Liver (tissue), 9 donors: Measurements from ENCODE around the gene ZBP1. TPM values are rescaled to one million over a fixed set of nuclear protein-coding genes. Genes with fewer than 3 reads are reported as not detected.
A peak's percentile ranks its signal among the peaks of the same experiment; 100 is the strongest.

Experiments used
- DNase-seq: peaks from one replicate; pipeline ENCODE4 v3.0.0-alpha.2; 2017; ENCODE audit warnings: low spot score
- H3K27ac ChIP-seq, 2 donors: one replicate each; pipeline ENCODE4 v1.7.0; 2013; ENCODE audit warnings: inconsistent platforms in 2 of 2, low read length in 2 of 2, control low read depth in 1 of 2, low read depth in 1 of 2, mild to moderate bottlenecking in 1 of 2
- H3K27me3 ChIP-seq, 4 donors: one replicate each; pipeline versions ENCODE4 v1.6.1 to v1.7.0; 2013; ENCODE audit warnings: low read length in 3 of 4, inconsistent platforms in 1 of 4, mild to moderate bottlenecking in 1 of 4, moderate library complexity in 1 of 4; ENCODE audit not compliant: control insufficient read depth in 4 of 4, insufficient read depth in 4 of 4
- H3K36me3 ChIP-seq, 4 donors: one replicate each; pipeline versions ENCODE4 v1.6.1 to v1.7.0; 2013; ENCODE audit warnings: low read length in 3 of 4, mild to moderate bottlenecking in 3 of 4, low read depth in 1 of 4, moderate library complexity in 1 of 4; ENCODE audit not compliant: control insufficient read depth in 4 of 4, insufficient read depth in 3 of 4
- H3K4me1 ChIP-seq, 4 donors: one replicate each; pipeline versions ENCODE4 v1.6.1 to v1.7.0; 2013; ENCODE audit warnings: low read length in 3 of 4, mild to moderate bottlenecking in 3 of 4, moderate library complexity in 1 of 4; ENCODE audit not compliant: control insufficient read depth in 4 of 4, insufficient read depth in 4 of 4
- H3K4me3 ChIP-seq, 3 donors: one replicate each; pipeline versions ENCODE4 v1.6.1 to v1.7.0; 2013; ENCODE audit warnings: low read length in 3 of 3, control low read depth in 1 of 3, low read depth in 1 of 3, mild to moderate bottlenecking in 1 of 3
- H3K9ac ChIP-seq, 2 donors: one replicate each; pipeline ENCODE4 v1.7.0; 2013; ENCODE audit warnings: low read length in 2 of 2, mild to moderate bottlenecking in 2 of 2, moderate library complexity in 2 of 2, control low read depth in 1 of 2, low read depth in 1 of 2
- H3K9me3 ChIP-seq, 4 donors: one replicate each; pipeline versions ENCODE4 v1.6.1 to v1.7.0; 2013; ENCODE audit warnings: low read length in 3 of 4; ENCODE audit not compliant: control insufficient read depth in 4 of 4
- ATF3 ChIP-seq: IDR thresholded peaks from 2 replicates; pipeline ENCODE4 v1.6.1; 2016; ENCODE audit warnings: antibody characterized with exemption
- CTCF ChIP-seq: fragments of 150-350 bp; IDR thresholded peaks from 2 replicates; pipeline ENCODE4 v1.5.1; 2017; ENCODE audit warnings: improper control_type of control experiment, low read depth, low read length; ENCODE audit not compliant: missing input control
- EGR1 ChIP-seq, 2 donors: IDR thresholded peaks; 2 replicates each; pipeline ENCODE4 v1.6.1; 2016 to 2018; ENCODE audit warnings: antibody characterized with exemption in 2 of 2, low read depth in 2 of 2
- FOXA2 ChIP-seq: IDR thresholded peaks from 2 replicates; pipeline ENCODE4 v1.6.1; 2016; ENCODE audit warnings: antibody characterized with exemption
- GABPA ChIP-seq, 2 donors: IDR thresholded peaks in 1 of 2; conservative IDR thresholded peaks in 1 of 2; 2 replicates each; pipeline ENCODE4 v1.6.1; 2016; ENCODE audit warnings: antibody characterized with exemption in 2 of 2, mild to moderate bottlenecking in 1 of 2, moderate library complexity in 1 of 2
- HNF4G ChIP-seq: IDR thresholded peaks from 2 replicates; pipeline ENCODE4 v1.6.1; 2016; ENCODE audit warnings: antibody characterized with exemption
- JUND ChIP-seq, 2 donors: IDR thresholded peaks; 2 replicates each; pipeline ENCODE4 v1.6.1; 2016; ENCODE audit warnings: antibody characterized with exemption in 2 of 2
- MAX ChIP-seq: IDR thresholded peaks from 2 replicates; pipeline ENCODE4 v1.6.1; 2016; ENCODE audit warnings: antibody characterized with exemption
- NR2F2 ChIP-seq: IDR thresholded peaks from 2 replicates; pipeline ENCODE4 v1.6.1; 2016; ENCODE audit warnings: antibody characterized with exemption
- RAD21 ChIP-seq, 2 donors: IDR thresholded peaks; 2 replicates each; pipeline ENCODE4 v1.6.1; 2016; ENCODE audit warnings: antibody characterized with exemption in 2 of 2, mild to moderate bottlenecking in 2 of 2
- REST ChIP-seq: IDR thresholded peaks from 2 replicates; pipeline ENCODE4 v1.6.1; 2016; ENCODE audit warnings: antibody characterized with exemption, mild to moderate bottlenecking
- RXRA ChIP-seq, 2 donors: IDR thresholded peaks; 2 replicates each; pipeline ENCODE4 v1.6.1; 2017 to 2018; ENCODE audit warnings: antibody characterized with exemption in 2 of 2, mild to moderate bottlenecking in 1 of 2
- SP1 ChIP-seq: IDR thresholded peaks from 2 replicates; pipeline ENCODE4 v1.6.1; 2018; ENCODE audit warnings: antibody characterized with exemption, mild to moderate bottlenecking
- TAF1 ChIP-seq: conservative IDR thresholded peaks from 2 replicates; pipeline ENCODE4 v1.6.1; 2016; ENCODE audit warnings: antibody characterized with exemption, mild to moderate bottlenecking
- YY1 ChIP-seq: IDR thresholded peaks from 2 replicates; pipeline ENCODE4 v1.6.1; 2016; ENCODE audit warnings: antibody characterized with exemption, mild to moderate bottlenecking
- WGBS: extraction: QIAGEN DNeasy Blood & Tissue Kit; methylation state at CpG from one replicate; pipeline ENCODE4 v1.1.7; 2013; 5-methylcytosine and 5-hydroxymethylcytosine counted together
- polyA plus RNA-seq, 2 donors: library from polyadenylated mRNA; stranded (reverse) in 1 of 2; unstranded in 1 of 2; fragments of 200-250 nt in 1 of 2; fragments of >200 nt in 1 of 2; fragmentation: Nextera tagmentation in 1 of 2; extraction: Ambion mirVana in 1 of 2; gene quantifications; one replicate each; pipeline versions ENCODE4 v1.2.1 to v1.2.3, GENCODE V29; 2013 to 2015
- total RNA-seq, 2 donors: library from RNA; depleted of rRNA; stranded (reverse); fragments of >200 nt; gene quantifications; one replicate each; pipeline ENCODE4 v1.2.3, GENCODE V29; 2014
- TF ChIP-seq, protein P1 (sequence below): IDR thresholded peaks from 2 replicates; pipeline ENCODE4 v1.6.1; 2016; ENCODE audit warnings: antibody characterized with exemption
- donor health status: healthy.
- donor health status: healthy.
- donor health status: healthy.
- donor health status: healthy.
- donor health status: healthy.

ZBP1 gene
- total and polyA plus RNA-seq, 4 donors, result 0.06 to 0.42 (median 0.13) TPM

- H3K4me3 ChIP-seq, result no peak overlapping the region
- no peaks in the 10 kb centered on the region for H3K27me3 ChIP-seq
- H3K9ac ChIP-seq, result no peak overlapping the region
- no peak for DNase-seq
- no peak for TF ChIP-seq JUND (IDR thresholded peaks at IDR 0.05)
- no peak for TF ChIP-seq SP1
- no peak for TF ChIP-seq YY1
- WGBS, result 90% methylated on average over 3 of the region's 3 CpGs
- peaks cover 0 to 2% (median 0%) of the 10 kb centered on the region in 4 donors for H3K4me1 ChIP-seq
- peaks cover 0 to 12% (median 7%) of the 10 kb centered on the region in 4 donors for H3K9me3 ChIP-seq
- H3K36me3 ChIP-seq, result no peaks in the 10 kb centered on the region
- H3K27ac ChIP-seq, result no peak overlapping the region
Measured at GRCh38 chr20:57624124-57624523, 3.9 kb upstream of the ZBP1 start.

- Histone ChIP-seq H3K4me3 (no peak overlapping the region), H3K9me3 (peaks cover 0 to 12% (median 7%) of the 10 kb centered on the region in 4 donors), H3K36me3 (no peaks in the 10 kb centered on the region), H3K9ac (no peak overlapping the region), H3K27ac (no peak overlapping the region), H3K4me1 (peaks cover 0 to 2% (median 0%) of the 10 kb centered on the region in 4 donors), H3K27me3 (no peaks in the 10 kb centered on the region)
- TF ChIP-seq ATF3 (no peak), RAD21 (IDR thresholded peaks at IDR 0.05) (peak; percentile 77 to 80), YY1 (no peak), TAF1 (no peak), CTCF (peak; percentile 77)
- DNase-seq, result peak; percentile 45
- WGBS, result 46% methylated on average over 14 of the region's 14 CpGs
Measured at GRCh38 chr20:57622579-57623381, 2.6 kb upstream of the ZBP1 start.

- Histone ChIP-seq H3K36me3 (no peaks in the 10 kb centered on the region), H3K27me3 (no peaks in the 10 kb centered on the region), H3K4me1 (no peaks in the 10 kb centered on the region), H3K4me3 (no peak overlapping the region), H3K27ac (no peak overlapping the region), H3K9ac (no peak overlapping the region), H3K9me3 (peaks cover 0 to 12% (median 7%) of the 10 kb centered on the region in 4 donors)
- 64% methylated on average over 7 of the region's 7 CpGs for WGBS
- no peak for DNase-seq
- no peak for TF ChIP-seq NR2F2
- TF ChIP-seq RXRA (IDR thresholded peaks at IDR 0.05), result no peak
- TF ChIP-seq FOXA2, result no peak
- TF ChIP-seq REST, result no peak
- TF ChIP-seq CTCF, result no peak
- no peak for TF ChIP-seq YY1
- no peak for TF ChIP-seq GABPA (IDR thresholded peaks at IDR 0.05 in 1 of 2, conservative IDR thresholded peaks at IDR 0.05 in 1 of 2)
- TF ChIP-seq, protein P1, sequence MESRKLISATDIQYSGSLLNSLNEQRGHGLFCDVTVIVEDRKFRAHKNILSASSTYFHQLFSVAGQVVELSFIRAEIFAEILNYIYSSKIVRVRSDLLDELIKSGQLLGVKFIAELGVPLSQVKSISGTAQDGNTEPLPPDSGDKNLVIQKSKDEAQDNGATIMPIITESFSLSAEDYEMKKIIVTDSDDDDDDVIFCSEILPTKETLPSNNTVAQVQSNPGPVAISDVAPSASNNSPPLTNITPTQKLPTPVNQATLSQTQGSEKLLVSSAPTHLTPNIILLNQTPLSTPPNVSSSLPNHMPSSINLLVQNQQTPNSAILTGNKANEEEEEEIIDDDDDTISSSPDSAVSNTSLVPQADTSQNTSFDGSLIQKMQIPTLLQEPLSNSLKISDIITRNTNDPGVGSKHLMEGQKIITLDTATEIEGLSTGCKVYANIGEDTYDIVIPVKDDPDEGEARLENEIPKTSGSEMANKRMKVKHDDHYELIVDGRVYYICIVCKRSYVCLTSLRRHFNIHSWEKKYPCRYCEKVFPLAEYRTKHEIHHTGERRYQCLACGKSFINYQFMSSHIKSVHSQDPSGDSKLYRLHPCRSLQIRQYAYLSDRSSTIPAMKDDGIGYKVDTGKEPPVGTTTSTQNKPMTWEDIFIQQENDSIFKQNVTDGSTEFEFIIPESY, result no peak
- TF ChIP-seq SP1, result no peak
- TF ChIP-seq JUND (IDR thresholded peaks at IDR 0.05), result no peak
- no peak for TF ChIP-seq ATF3
- no peak for TF ChIP-seq TAF1
- no peak for TF ChIP-seq MAX
- TF ChIP-seq HNF4G, result no peak
- TF ChIP-seq EGR1 (IDR thresholded peaks at IDR 0.05; ENCODE audit: low read depth in 2 of 2), result no peak
Measured at GRCh38 chr20:57622201-57622570, 2.0 kb upstream of the ZBP1 start.
